GM12892 (cell line): Measurements from ENCODE around the gene WDFY1.

Source experiments
- POLR2A ChIP-seq: IDR thresholded peaks from 2 replicates; pipeline ENCODE4 v1.6.1; 2011; ENCODE audit warnings: low read depth, low read length, control low read depth
- TAF1 ChIP-seq: IDR thresholded peaks from 2 replicates; pipeline ENCODE4 v1.6.1; 2011; ENCODE audit warnings: low read depth, mild to moderate bottlenecking, control low read depth, low read length, borderline replicate concordance

DNA sequence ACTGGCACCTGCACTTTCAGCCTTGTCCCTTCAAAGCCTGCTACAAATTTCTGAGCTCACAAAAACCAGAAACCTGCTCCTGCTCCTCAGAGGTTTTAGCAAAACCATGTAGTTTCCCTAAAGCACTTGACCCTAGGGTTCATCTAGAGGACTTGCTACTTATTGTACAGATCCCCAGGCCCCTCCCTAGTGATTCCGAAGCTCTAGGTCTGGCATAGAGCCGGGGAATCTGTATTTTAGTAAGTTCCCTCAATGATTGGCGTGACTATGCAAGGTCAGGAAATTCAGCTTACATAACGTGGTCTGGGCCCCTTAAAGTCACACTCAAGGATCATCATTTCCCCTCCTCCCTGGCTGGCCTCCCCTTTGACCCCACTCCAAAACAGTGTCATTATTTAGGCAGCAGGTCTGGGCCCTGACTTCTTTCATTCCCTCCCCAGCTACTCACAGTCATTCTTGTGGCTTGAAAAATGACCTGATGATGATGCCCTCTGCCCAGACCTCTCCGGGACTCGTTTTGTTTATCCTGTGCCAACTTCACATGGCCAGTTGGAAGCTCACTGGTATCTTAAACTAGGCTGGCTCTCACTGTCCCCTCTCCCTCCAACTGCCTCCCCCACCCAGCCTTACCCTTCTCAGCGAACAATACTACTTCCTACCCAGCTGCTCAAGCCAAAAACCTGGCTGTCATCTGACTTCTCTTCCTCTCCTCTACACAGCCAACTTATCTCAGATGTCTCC lies 36.0 kb downstream of the WDFY1 start:
- TF ChIP-seq TAF1 (no peak), POLR2A (no peak)
